Endothelial cell of umbilical vein (primary cell): ENCODE data around the gene CCSER1. TPM values are rescaled to one million over a fixed set of nuclear protein-coding genes. Genes with fewer than 3 reads are reported as not detected.

Experiments
- BruUV-seq: library from RNA; stranded (reverse); fragments of 400-500 nt; replicated peaks from 2 replicates; lab custom pipeline; 2021; lab: Mats Ljungman, UMichigan
- CTCF ChIA-PET: fragments of 300-600, 350-600 bp; sonication (Branson Sonifier 250); formaldehyde crosslinking; loops from one replicate; lab custom pipeline; 2021; ENCODE audit warnings: antibody characterized with exemption, inconsistent platforms; lab: Charles Lee
- POLR2A ChIA-PET: fragments of 300-600, 350-600 bp; sonication (Branson Sonifier 250); formaldehyde crosslinking; loops from one replicate; lab custom pipeline; 2021; ENCODE audit warnings: antibody characterized with exemption, inconsistent platforms; lab: Charles Lee
- DNase-seq: peaks from one replicate; pipeline ENCODE4 v3.0.0-alpha.2; 2011; ENCODE audit warnings: low read depth, low spot score
- FAIRE-seq: peaks from 2 replicates; lab custom pipeline; 2011; peaks lifted over from hg19 to GRCh38; lab: Jason Lieb, UNC
- H2AFZ ChIP-seq: 2 replicates; pipeline ENCODE4 v1.6.0; 2012; ENCODE audit warnings: low read depth, low read length, control low read depth, inconsistent platforms
- H3K27ac ChIP-seq: 2 replicates; pipeline ENCODE4 v1.5.1; 2011; ENCODE audit warnings: low read depth, mild to moderate bottlenecking, control low read depth, low read length, moderate library complexity; ENCODE audit not compliant: insufficient read depth
- H3K27me3 ChIP-seq, 2 experiments: 2 replicates each; pipeline versions ENCODE4 v1.6.0 to v1.6.1; 2011; ENCODE audit warnings: low read length in 2 of 2, mixed read lengths in 1 of 2; ENCODE audit not compliant: control insufficient read depth in 2 of 2, insufficient read depth in 2 of 2
- H3K36me3 ChIP-seq, 2 experiments: 2 replicates in 1 of 2; 3 replicates in 1 of 2; pipeline ENCODE4 v1.5.1; 2011; ENCODE audit warnings: low read length in 2 of 2, mild to moderate bottlenecking in 1 of 2, moderate library complexity in 1 of 2; ENCODE audit not compliant: control insufficient read depth in 2 of 2, insufficient read depth in 2 of 2; ENCODE audit errors: extremely low read depth in 1 of 2
- H3K4me1 ChIP-seq: 3 replicates; pipeline ENCODE4 v1.5.1; 2011; ENCODE audit warnings: mild to moderate bottlenecking, low read length; ENCODE audit not compliant: control insufficient read depth, insufficient read depth; ENCODE audit errors: extremely low read depth
- H3K4me2 ChIP-seq: 2 replicates; pipeline ENCODE4 v1.6.1; 2011; ENCODE audit warnings: low read length, control low read depth, mixed read lengths; ENCODE audit not compliant: insufficient read depth
- H3K4me3 ChIP-seq, 3 experiments: fragments of 200-600 bp in 1 of 3; sonication (generic), shearing (Covaris generic) in 1 of 3; replicated peaks in 1 of 3; 2 replicates each; pipeline ENCODE4 v1.5.1; 2011 to 2016; ENCODE audit warnings: control low read depth in 3 of 3, low read length in 3 of 3, mild to moderate bottlenecking in 2 of 3, inconsistent platforms in 1 of 3, low read depth in 1 of 3, moderate library complexity in 1 of 3; ENCODE audit not compliant: insufficient read depth in 1 of 3
- H3K79me2 ChIP-seq: 2 replicates; pipeline ENCODE4 v1.6.0; 2012; ENCODE audit warnings: low read length, inconsistent platforms; ENCODE audit not compliant: control insufficient read depth, insufficient read depth
- H3K9ac ChIP-seq: replicated peaks from 2 replicates; pipeline ENCODE3; 2011; ENCODE audit warnings: low read length, control low read depth; ENCODE audit not compliant: insufficient read depth; ENCODE audit errors: extremely low read depth
- H3K9me1 ChIP-seq: replicated peaks from 3 replicates; pipeline ENCODE4 v1.6.0; 2011; ENCODE audit warnings: mild to moderate bottlenecking, low read length; ENCODE audit not compliant: control insufficient read depth, insufficient read depth; ENCODE audit errors: extremely low read depth
- H3K9me3 ChIP-seq: replicated peaks from 2 replicates; pipeline ENCODE4 v1.5.1; 2012; ENCODE audit warnings: low read length, inconsistent platforms; ENCODE audit not compliant: control insufficient read depth, insufficient read depth
- H4K20me1 ChIP-seq: replicated peaks from 2 replicates; pipeline ENCODE3; 2011; ENCODE audit warnings: mild to moderate bottlenecking, low read length; ENCODE audit not compliant: control insufficient read depth, insufficient read depth; ENCODE audit errors: extremely low read depth
- CTCF ChIP-seq, 2 donors: IDR thresholded peaks; 1 replicate in 1 of 2; 2 replicates in 1 of 2; pipeline ENCODE4 v1.5.1; 2011; ENCODE audit warnings: low read length in 2 of 2, mild to moderate bottlenecking in 2 of 2, moderate library complexity in 2 of 2, control low read depth in 1 of 2, inconsistent platforms in 1 of 2, low read depth in 1 of 2; ENCODE audit not compliant: insufficient read depth in 1 of 2; ENCODE audit errors: extremely low read depth in 1 of 2
- EZH2 ChIP-seq: IDR thresholded peaks from 2 replicates; pipeline ENCODE4 v1.6.1; 2012; ENCODE audit warnings: borderline replicate concordance, low read depth, mild to moderate bottlenecking, moderate library complexity, low read length, inconsistent platforms; ENCODE audit not compliant: severe bottlenecking
- FOS ChIP-seq: IDR thresholded peaks from 2 replicates; pipeline ENCODE4 v1.6.1; 2011; ENCODE audit warnings: mild to moderate bottlenecking, low read length, moderate library complexity, borderline replicate concordance; ENCODE audit not compliant: insufficient read depth
- GATA2 ChIP-seq: IDR thresholded peaks from 2 replicates; pipeline ENCODE4 v1.7.0; 2011; ENCODE audit warnings: low read depth, mild to moderate bottlenecking, moderate library complexity, mixed read lengths, low read length; ENCODE audit not compliant: insufficient read length, insufficient read depth
- JUN ChIP-seq: IDR thresholded peaks from 2 replicates; pipeline ENCODE4 v1.6.1; 2011; ENCODE audit warnings: borderline replicate concordance, low read depth; ENCODE audit not compliant: insufficient read length, insufficient read depth
- MAX ChIP-seq: IDR thresholded peaks from 2 replicates; pipeline ENCODE4 v1.6.1; 2011; ENCODE audit not compliant: insufficient read depth, insufficient read length
- MYC ChIP-seq: IDR thresholded peaks from one replicate; pipeline ENCODE4 v1.6.1; 2011; ENCODE audit warnings: mild to moderate bottlenecking, low read depth, low read length
- POLR2A ChIP-seq: IDR thresholded peaks from 2 replicates; pipeline ENCODE4 v1.6.1; 2012; ENCODE audit warnings: low read depth, mild to moderate bottlenecking, control low read depth, low read length
- POLR2AphosphoS5 ChIP-seq: IDR thresholded peaks from 2 replicates; pipeline ENCODE4 v1.6.1; 2012; ENCODE audit warnings: low read depth, mild to moderate bottlenecking, control low read depth, low read length, moderate library complexity; ENCODE audit not compliant: insufficient read depth
- dilution Hi-C: fragments of 300-500 bp; cut with MboI; formaldehyde crosslinking; loops from one replicate; pipeline ENCODE4 v1.15.0; 2019; ENCODE audit warnings: low sequenced_read_pairs; ENCODE audit not compliant: extremely low pct_ligation_motif_present
- intact Hi-C: fragments of 100-400 bp; cut with micrococcal nuclease; formaldehyde crosslinking; loops from one replicate; pipeline ENCODE4 v1.10.0; 2022
- polyA plus RNA-seq, 4 experiments: library from polyadenylated mRNA; depleted of rRNA in 3 of 4; stranded (reverse) in 3 of 4; unstranded in 1 of 4; fragments of >200 nt; gene quantifications; 2 replicates each; pipeline versions ENCODE4 v1.2.1 to v1.2.3, GENCODE V29; 2011 to 2012; ENCODE audit warnings: missing spikeins in 1 of 4
- total RNA-seq: library from RNA; stranded (reverse); gene quantifications from 2 replicates; pipeline ENCODE4 v1.2.3, GENCODE V29; 2021

Gene CCSER1
- total and polyA plus RNA-seq, 2 donors (not counting 3 experiments of a cell fraction or from before 2014, with no cell fraction given), result 0.11 to 1.8 TPM

GRCh38 chr4:91319556-91320268, 1192.5 kb downstream of the CCSER1 start:
- CTCF ChIA-PET, result no interaction called here
- POLR2A ChIA-PET, result no interaction called here
- Histone ChIP-seq H3K9me3 (no peaks in the 10 kb centered on the region), H3K4me2 (no peak overlapping the region), H3K27ac (no peak overlapping the region), H3K9ac (no peak overlapping the region), H2AFZ (no peak overlapping the region), H3K9me1 (no peaks in the 10 kb centered on the region), H4K20me1 (no peaks in the 10 kb centered on the region), H3K36me3 (no peaks in the 10 kb centered on the region), H3K4me3 (no peak overlapping the region), H3K79me2 (no peaks in the 10 kb centered on the region), H3K27me3 (no peaks in the 10 kb centered on the region), H3K4me1 (no peaks in the 10 kb centered on the region)
- intact Hi-C loops (no loop called here), dilution Hi-C loops (no loop called here)
- DNase-seq (no peak), FAIRE-seq (no peak)
- no TSS peak for BruUV-seq
- TF ChIP-seq EZH2 (no peak), POLR2A (no peak), MAX (no peak), JUN (no peak), POLR2AphosphoS5 (no peak), MYC (no peak), GATA2 (no peak), CTCF (IDR thresholded peaks at IDR 0.05; ENCODE audit: extremely low read depth in 1 of 2, insufficient read depth in 1 of 2, low read depth in 1 of 2, low read length in 2 of 2) (no peak), FOS (no peak)
